OCI-LY7 (cell line): ENCODE measurements around the gene PYGB. TPM values are rescaled to one million over a fixed set of nuclear protein-coding genes. Genes with fewer than 3 reads are reported as not detected.
A peak's percentile ranks its signal among the peaks of the same experiment; 100 is the strongest.

ENCODE experiments used
- BruUV-seq: library from RNA; stranded (reverse); fragments of 400-500 nt; replicated peaks from 2 replicates; lab custom pipeline; 2021; lab: Mats Ljungman, UMichigan
- CTCF ChIA-PET: fragments of 300-600 bp; sonication (Branson Sonifier 250); formaldehyde crosslinking; loops from one replicate; lab custom pipeline; 2022; ENCODE audit warnings: antibody characterized with exemption; ENCODE audit not compliant: unreplicated experiment; lab: Charles Lee
- POLR2A ChIA-PET: fragments of 300-600 bp; sonication (Branson Sonifier 250); formaldehyde crosslinking; loops from one replicate; lab custom pipeline; 2022; ENCODE audit warnings: antibody characterized with exemption; lab: Charles Lee
- DNase-seq: peaks from one replicate; pipeline ENCODE4 v3.0.0-alpha.2; 2015; ENCODE audit warnings: low spot score
- H2AFZ ChIP-seq: fragments of 200-600 bp; sonication (generic), shearing (Covaris generic); 2 replicates; pipeline ENCODE4 v1.6.1; 2014; ENCODE audit warnings: mild to moderate bottlenecking, antibody characterized with exemption, low read length, moderate library complexity
- H3K27ac ChIP-seq: fragments of 200-600 bp; sonication (generic); 2 replicates; pipeline ENCODE4 v1.5.1; 2014; ENCODE audit warnings: mixed run types, low read depth, mild to moderate bottlenecking, moderate library complexity, low read length, inconsistent platforms; ENCODE audit not compliant: poor library complexity, severe bottlenecking
- H3K36me3 ChIP-seq: fragments of 200-600 bp; sonication (generic); 2 replicates; pipeline ENCODE4 v1.6.1; 2014; ENCODE audit warnings: mild to moderate bottlenecking, antibody characterized with exemption, low read length, moderate library complexity, mixed read lengths; ENCODE audit not compliant: insufficient read depth
- H3K4me1 ChIP-seq: fragments of 200-600 bp; sonication (generic); 2 replicates; pipeline ENCODE4 v1.5.1; 2014; ENCODE audit warnings: mild to moderate bottlenecking, low read length; ENCODE audit not compliant: insufficient read depth, poor library complexity, severe bottlenecking
- H3K4me2 ChIP-seq: fragments of 200-600 bp; sonication (generic); 2 replicates; pipeline ENCODE4 v1.6.1; 2014; ENCODE audit warnings: mild to moderate bottlenecking, low read length
- H3K4me3 ChIP-seq: fragments of 200-600 bp; sonication (generic); 2 replicates; pipeline ENCODE4 v1.5.1; 2014; ENCODE audit warnings: mild to moderate bottlenecking, low read depth, low read length; ENCODE audit not compliant: poor library complexity, severe bottlenecking
- H3K79me2 ChIP-seq: fragments of 200-600 bp; sonication (generic); 2 replicates; pipeline ENCODE4 v1.6.1; 2016; ENCODE audit warnings: low read depth, mild to moderate bottlenecking, low read length, moderate library complexity, mixed read lengths; ENCODE audit not compliant: insufficient read depth
- H3K9me2 ChIP-seq: fragments of 200-600 bp; sonication (generic); 2 replicates; pipeline ENCODE4 v1.6.1; 2016; ENCODE audit warnings: mild to moderate bottlenecking, low read length, mixed read lengths; ENCODE audit not compliant: insufficient read depth
- H3K9me3 ChIP-seq: fragments of 200-600 bp; sonication (generic); 2 replicates; pipeline ENCODE4 v1.6.1; 2014; ENCODE audit warnings: mild to moderate bottlenecking, mixed run types, low read length, mixed read lengths
- H4K20me1 ChIP-seq: fragments of 200-600 bp; sonication (generic); 2 replicates; pipeline ENCODE4 v1.6.1; 2014; ENCODE audit warnings: mild to moderate bottlenecking, antibody characterized with exemption, low read length, moderate library complexity, mixed read lengths; ENCODE audit not compliant: insufficient read depth
- EZH2phosphoT487 ChIP-seq: fragments of 200-600 bp; sonication (generic); IDR thresholded peaks from 2 replicates; pipeline ENCODE4 v1.6.1; 2018; ENCODE audit warnings: low read depth, borderline replicate concordance, mild to moderate bottlenecking, mixed run types, antibody characterized with exemption, low read length, moderate library complexity, mixed read lengths
- intact Hi-C: fragments of 100-400 bp; cut with micrococcal nuclease; formaldehyde crosslinking; loops from one replicate; pipeline ENCODE4 v1.10.0; 2022; ENCODE audit not compliant: unreplicated experiment
- total RNA-seq, 2 experiments: library from RNA; depleted of rRNA in 1 of 2; stranded (reverse); fragments of >200 nt in 1 of 2; shearing (Covaris generic) in 1 of 2; gene quantifications; 2 replicates each; pipeline ENCODE4 v1.2.3, GENCODE V29; 2014 to 2022
- TF ChIP-seq, protein P1 (sequence below): fragments of 200-600 bp; sonication (generic); conservative IDR thresholded peaks from 2 replicates; pipeline ENCODE4 v1.5.1; 2014; ENCODE audit warnings: mild to moderate bottlenecking, antibody characterized with exemption, low read length, moderate library complexity, mixed read lengths

Gene PYGB
- total RNA-seq, 2 experiments from 2014 or later: 4.9 to 7.0 TPM

DNA sequence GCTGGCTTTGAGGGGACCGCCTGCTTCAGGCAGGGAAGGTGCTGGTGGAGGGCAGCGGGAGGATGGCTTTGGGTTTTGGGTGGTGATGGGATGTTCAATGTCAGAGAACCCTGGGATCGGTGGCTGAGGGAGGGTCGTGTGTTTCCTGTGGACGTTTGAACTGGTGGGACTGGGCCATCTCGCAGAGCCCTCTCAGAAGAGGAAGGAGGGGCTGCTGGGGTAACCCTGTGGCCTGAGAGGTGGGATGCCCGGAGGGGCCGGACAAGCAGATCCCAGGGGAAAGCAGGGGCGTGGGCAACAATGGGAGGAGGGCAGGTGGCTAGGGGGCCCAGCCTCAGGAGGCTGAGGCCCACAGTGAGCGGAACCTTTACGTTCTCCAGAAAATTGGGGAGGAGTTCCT lies 34.9 kb downstream of the PYGB start:
- CTCF ChIA-PET: no interaction called here

GRCh38 chr20:25283221-25283951 lies 35.5 kb downstream of the PYGB start:
- Histone ChIP-seq H3K27ac (no peak overlapping the region), H3K4me2 (no peak overlapping the region), H3K4me3 (no peak overlapping the region), H4K20me1 (peaks cover 31% of the 10 kb centered on the region), H3K79me2 (no peaks in the 10 kb centered on the region), H3K36me3 (no peaks in the 10 kb centered on the region; the same call in 1 of the 2 replicates), H3K9me3 (no peaks in the 10 kb centered on the region), H3K4me1 (peaks cover 32% of the 10 kb centered on the region), H2AFZ (no peak overlapping the region), H3K9me2 (no peaks in the 10 kb centered on the region)
- TF ChIP-seq EZH2phosphoT487: no peak
- TF ChIP-seq, protein P1, sequence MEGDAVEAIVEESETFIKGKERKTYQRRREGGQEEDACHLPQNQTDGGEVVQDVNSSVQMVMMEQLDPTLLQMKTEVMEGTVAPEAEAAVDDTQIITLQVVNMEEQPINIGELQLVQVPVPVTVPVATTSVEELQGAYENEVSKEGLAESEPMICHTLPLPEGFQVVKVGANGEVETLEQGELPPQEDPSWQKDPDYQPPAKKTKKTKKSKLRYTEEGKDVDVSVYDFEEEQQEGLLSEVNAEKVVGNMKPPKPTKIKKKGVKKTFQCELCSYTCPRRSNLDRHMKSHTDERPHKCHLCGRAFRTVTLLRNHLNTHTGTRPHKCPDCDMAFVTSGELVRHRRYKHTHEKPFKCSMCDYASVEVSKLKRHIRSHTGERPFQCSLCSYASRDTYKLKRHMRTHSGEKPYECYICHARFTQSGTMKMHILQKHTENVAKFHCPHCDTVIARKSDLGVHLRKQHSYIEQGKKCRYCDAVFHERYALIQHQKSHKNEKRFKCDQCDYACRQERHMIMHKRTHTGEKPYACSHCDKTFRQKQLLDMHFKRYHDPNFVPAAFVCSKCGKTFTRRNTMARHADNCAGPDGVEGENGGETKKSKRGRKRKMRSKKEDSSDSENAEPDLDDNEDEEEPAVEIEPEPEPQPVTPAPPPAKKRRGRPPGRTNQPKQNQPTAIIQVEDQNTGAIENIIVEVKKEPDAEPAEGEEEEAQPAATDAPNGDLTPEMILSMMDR: no peak
- intact Hi-C loops: loop anchor here (5.0 kb wide), 2 partner anchors 86 to 124 kb away; partner anchors contain the start of genes ENTPD6 and GINS1
- POLR2A ChIA-PET: no interaction called here
- no peak for DNase-seq
- BruUV-seq: no TSS peak
- CTCF ChIA-PET: no interaction called here

More for the DNA sequence above, 34.9 kb downstream of the PYGB start:
- no TSS peak for BruUV-seq
- POLR2A ChIA-PET: no interaction called here
- Histone ChIP-seq H3K79me2 (no peaks in the 10 kb centered on the region), H3K4me2 (0 out of 2 replicates have a peak overlapping the region, but pooled peaks have one; percentile 71), H3K36me3 (no peaks in the 10 kb centered on the region; the same call in 1 of the 2 replicates), H3K9me3 (no peaks in the 10 kb centered on the region), H3K27ac (no peak overlapping the region), H4K20me1 (peaks cover 33% of the 10 kb centered on the region), H2AFZ (no peak overlapping the region), H3K4me3 (no peak overlapping the region), H3K9me2 (no peaks in the 10 kb centered on the region), H3K4me1 (peaks cover 32% of the 10 kb centered on the region)
- no peak for DNase-seq
- intact Hi-C loops: loop anchor here (5.0 kb wide), 2 partner anchors 85 to 125 kb away; partner anchors contain the start of genes ENTPD6 and GINS1
- TF ChIP-seq, protein P1: no peak
- no peak for TF ChIP-seq EZH2phosphoT487

GRCh38 chr20:25284131-25284601 lies 36.3 kb downstream of the PYGB start:
- H3K4me3 ChIP-seq: no peak overlapping the region
- intact Hi-C loops: loop anchor here (5.0 kb wide), 2 partner anchors 87 to 123 kb away; partner anchors contain the start of genes ENTPD6 and GINS1
- H3K27ac ChIP-seq: no peak overlapping the region
- CTCF ChIA-PET: no interaction called here
- no peaks in the 10 kb centered on the region for H3K9me3 ChIP-seq
- H3K79me2 ChIP-seq: no peaks in the 10 kb centered on the region
- no TSS peak for BruUV-seq
- POLR2A ChIA-PET: no interaction called here
- no peak overlapping the region for H2AFZ ChIP-seq
- peaks cover 35% of the 10 kb centered on the region for H3K4me1 ChIP-seq
- no peak for DNase-seq
- peaks cover 31% of the 10 kb centered on the region for H4K20me1 ChIP-seq
- no peaks in the 10 kb centered on the region; the same call in 1 of the 2 replicates for H3K36me3 ChIP-seq
- H3K9me2 ChIP-seq: no peaks in the 10 kb centered on the region
- TF ChIP-seq EZH2phosphoT487: no peak
- TF ChIP-seq, protein P1: no peak
- no peak overlapping the region for H3K4me2 ChIP-seq
